Fibroblast of mammary gland (primary cell): Measurements from ENCODE around the gene SLC2A14.
"Not testable (repeated sequence)": the region's sequence is repeated elsewhere in the genome, so short reads cannot be mapped to it uniquely, and the experiment has no call there.

Experiments used
- DNase-seq: peaks from one replicate; pipeline ENCODE4 v3.0.0-alpha.2; 2010; ENCODE audit warnings: low read depth
- H3K4me3 ChIP-seq: 2 replicates; pipeline ENCODE4 v1.5.1; 2011; ENCODE audit warnings: low read depth, mild to moderate bottlenecking, low read length, moderate library complexity; ENCODE audit not compliant: control insufficient read depth
- CTCF ChIP-seq: conservative IDR thresholded peaks from 2 replicates; pipeline ENCODE4 v1.5.1; 2011; ENCODE audit warnings: low read depth, low read length, inconsistent platforms; ENCODE audit not compliant: control insufficient read depth, insufficient read depth

The SLC2A14 gene

DNA sequence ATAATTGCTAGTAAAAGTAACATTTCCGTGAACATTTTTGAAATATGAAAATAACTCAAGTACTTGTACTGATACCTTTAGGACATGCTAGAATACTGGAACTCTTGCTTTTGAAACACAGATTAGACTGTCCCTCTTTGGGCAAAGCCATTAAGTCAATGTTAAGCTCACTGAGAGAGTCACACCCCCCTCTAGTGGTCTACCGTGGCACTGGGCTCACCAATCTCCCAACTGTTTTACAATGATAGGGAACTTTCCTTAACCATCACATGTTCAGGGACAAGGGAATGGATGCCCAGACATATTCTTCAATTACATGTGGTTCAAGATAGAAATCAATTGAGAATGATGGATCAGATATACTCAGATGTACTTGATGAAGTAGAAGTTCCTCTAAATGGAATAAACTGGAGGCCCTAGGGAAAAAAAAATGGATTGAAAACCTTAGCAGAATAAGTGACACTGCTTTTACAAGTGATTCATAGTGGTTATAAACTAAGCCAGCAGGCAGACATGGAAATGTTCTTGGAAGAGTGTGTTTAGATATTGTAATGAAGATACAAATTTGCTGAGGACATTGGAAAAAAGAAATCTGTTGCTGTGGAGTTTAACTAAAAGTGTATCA lies 65.7 kb downstream of the SLC2A14 start:
- DNase-seq: peak; percentile 75
- peak; percentile 99 for TF ChIP-seq CTCF
- H3K4me3 ChIP-seq: no peak overlapping the region

- not testable (repeated sequence) for H3K4me3 ChIP-seq, DNase-seq
Observed at GRCh38 chr12:7806319-7806718, 66.4 kb downstream of the SLC2A14 start.

DNA sequence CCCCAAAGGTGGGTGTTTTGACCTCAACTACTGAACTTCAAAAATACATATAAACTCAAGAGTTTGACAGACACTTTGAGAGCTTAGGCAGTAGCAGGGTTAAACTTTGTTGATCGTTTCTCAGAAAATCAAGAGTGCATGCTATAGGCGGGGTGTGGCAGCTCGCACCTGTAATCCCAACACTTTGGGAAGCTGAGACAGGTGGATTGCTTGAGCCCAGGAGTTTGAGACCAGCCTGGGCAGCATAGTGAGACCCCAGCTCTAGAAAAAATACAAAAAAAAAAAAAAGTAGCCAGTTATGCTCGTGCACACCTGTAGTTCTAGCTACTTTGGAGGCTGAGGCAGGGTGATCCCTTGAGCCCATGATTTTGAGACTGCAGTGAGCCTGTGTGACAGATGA lies 71.3 kb downstream of the SLC2A14 start:
- H3K4me3 ChIP-seq: no peak overlapping the region
- no peak for DNase-seq
- no peak for TF ChIP-seq CTCF

DNA sequence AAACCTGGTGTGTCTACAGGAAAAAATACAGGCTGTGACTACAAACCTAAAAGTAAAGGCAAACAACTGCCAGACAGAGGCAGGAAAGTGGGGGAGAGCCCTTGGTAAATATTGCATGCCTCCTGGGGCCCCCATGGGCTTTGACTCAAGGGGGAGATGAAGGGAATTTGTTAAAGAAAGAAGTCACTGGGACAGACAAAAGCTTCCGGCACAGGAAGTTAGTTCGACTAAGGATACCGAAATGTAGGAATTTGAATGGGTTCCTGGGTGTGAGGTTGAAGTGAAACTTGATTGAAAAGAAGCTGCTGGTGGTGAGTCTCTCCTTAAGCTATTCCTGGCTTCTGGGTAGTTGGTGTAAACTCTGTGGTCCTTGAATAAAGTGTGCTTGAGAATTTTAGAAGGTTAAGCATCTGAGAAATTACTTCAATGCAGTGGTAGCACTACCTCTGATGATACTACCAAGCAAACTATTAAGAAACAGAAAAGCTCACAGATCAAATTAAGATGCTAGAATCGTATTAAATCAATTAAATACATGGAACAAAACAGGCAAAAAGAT lies 73.9 kb downstream of the SLC2A14 start:
- H3K4me3 ChIP-seq, DNase-seq: not testable (repeated sequence)

DNA sequence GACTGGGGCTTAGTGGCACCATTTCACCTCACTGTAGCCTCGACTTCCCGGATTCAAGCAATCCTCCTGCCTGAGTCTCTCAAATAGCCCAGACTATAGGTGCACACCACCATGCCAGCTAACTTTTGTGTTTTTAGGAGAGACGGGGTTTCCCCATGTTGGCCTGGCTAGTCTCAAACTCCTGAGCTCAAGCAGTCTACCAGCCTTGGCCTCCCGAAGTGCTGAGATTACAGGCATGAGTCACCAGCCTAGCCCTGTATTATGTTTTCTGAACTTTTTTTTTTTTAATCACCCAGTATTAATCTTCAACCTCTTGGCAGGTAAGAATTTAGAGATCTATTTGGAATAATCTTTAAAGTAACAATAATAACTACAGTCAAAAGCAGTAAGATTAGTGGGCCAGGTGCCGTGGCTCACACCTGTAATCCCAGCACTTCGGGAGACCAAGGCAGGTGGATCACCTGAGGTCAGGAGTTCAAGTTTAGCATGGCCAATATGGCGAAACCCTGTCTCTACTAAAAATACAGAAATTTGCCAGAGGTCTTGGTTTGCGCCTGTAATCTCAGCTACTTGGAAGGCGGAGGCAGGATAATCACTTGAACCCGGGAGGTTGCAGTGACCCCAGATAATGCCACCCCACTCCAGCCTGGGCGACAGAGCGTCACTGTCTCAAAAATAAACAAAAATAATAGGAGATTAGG lies 74.9 kb downstream of the SLC2A14 start:
- no peak overlapping the region for H3K4me3 ChIP-seq
- no peak for TF ChIP-seq CTCF
- peak; percentile 8 for DNase-seq

DNA sequence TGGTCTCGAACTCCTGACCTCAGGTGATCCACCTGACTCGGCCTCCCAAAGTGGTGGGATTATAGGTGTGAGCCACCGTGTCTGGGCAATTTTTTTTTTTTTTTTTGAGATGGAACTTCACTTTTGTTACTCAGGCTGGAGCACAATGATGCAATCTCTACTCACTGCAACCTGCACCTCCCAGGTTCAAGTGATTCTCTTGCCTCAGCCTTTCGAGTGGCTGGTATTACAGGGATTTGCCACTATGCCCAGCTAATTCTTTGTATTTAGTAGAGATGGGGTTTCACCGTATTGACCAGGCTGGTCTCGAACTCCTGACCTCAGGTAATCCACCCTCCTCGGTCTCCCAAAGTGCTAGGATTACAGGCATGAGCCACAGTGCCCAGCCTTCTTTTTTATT lies 75.4 kb downstream of the SLC2A14 start:
- not testable (repeated sequence) for DNase-seq, H3K4me3 ChIP-seq

DNA sequence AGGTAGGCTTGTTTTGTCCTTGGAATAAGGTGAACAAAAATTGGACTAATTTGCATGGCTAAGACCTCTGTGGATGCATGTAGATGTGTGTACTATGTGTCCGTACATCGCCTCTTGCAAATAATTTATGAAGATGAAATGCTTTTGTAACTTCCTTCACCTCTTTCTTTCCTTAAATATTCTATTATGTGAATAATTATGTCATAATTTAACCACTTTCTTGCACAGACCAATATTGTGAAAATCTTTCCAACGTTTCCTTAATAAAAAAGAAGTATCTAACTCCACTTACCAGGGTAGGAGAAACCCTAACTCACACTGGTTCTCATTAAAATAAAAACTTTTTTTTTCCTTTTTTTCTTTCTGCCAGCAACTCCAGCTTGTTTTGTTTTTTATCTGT lies 79.5 kb downstream of the SLC2A14 start:
- no peak overlapping the region for H3K4me3 ChIP-seq
- no peak for DNase-seq
- TF ChIP-seq CTCF: no peak

- DNase-seq, H3K4me3 ChIP-seq: not testable (repeated sequence)
Observed at GRCh38 chr12:7788884-7789528, 83.7 kb downstream of the SLC2A14 start, which contains the start of gene NANOG. Gene NANOG (plus strand): TSS chr12:7789402. CDS start chr12:7789615, 213 bp downstream.
